Calu3 (cell line): ENCODE data around the gene CNTNAP3B. TPM values are rescaled to one million over a fixed set of nuclear protein-coding genes. Genes with fewer than 3 reads are reported as not detected.
"Not testable (repeated sequence)": the region's sequence is repeated elsewhere in the genome, so short reads cannot be mapped to it uniquely, and the experiment has no call there.

ENCODE experiments used
- BruUV-seq: library from RNA; stranded (reverse); fragments of 400-500 nt; replicated peaks from 2 replicates; lab custom pipeline; 2021; lab: Mats Ljungman, UMichigan
- CTCF ChIA-PET: fragments of 300-600 bp; sonication (Branson Sonifier 250); formaldehyde crosslinking; loops from one replicate; lab custom pipeline; 2022; ENCODE audit warnings: antibody characterized with exemption; lab: Charles Lee
- DNase-seq: peaks from one replicate; pipeline ENCODE4 v3.0.0; 2022
- H3K27ac Mint-ChIP-seq: one replicate; pipeline ENCODE4 v1.8.0; 2022; ENCODE audit warnings: mixed read lengths; ENCODE audit not compliant: unreplicated experiment
- H3K27me3 Mint-ChIP-seq: one replicate; pipeline ENCODE4 v1.8.0; 2022; ENCODE audit warnings: mixed read lengths; ENCODE audit not compliant: unreplicated experiment
- H3K36me3 Mint-ChIP-seq: one replicate; pipeline ENCODE4 v1.8.0; 2022; ENCODE audit warnings: mild to moderate bottlenecking, moderate library complexity, mixed read lengths; ENCODE audit not compliant: insufficient read depth, unreplicated experiment
- H3K4me1 Mint-ChIP-seq: one replicate; pipeline ENCODE4 v1.8.0; 2022; ENCODE audit warnings: mild to moderate bottlenecking, low read depth, mixed read lengths; ENCODE audit not compliant: unreplicated experiment
- H3K4me3 Mint-ChIP-seq: one replicate; pipeline ENCODE4 v1.8.0; 2022; ENCODE audit warnings: mild to moderate bottlenecking, low read depth, moderate library complexity, mixed read lengths; ENCODE audit not compliant: unreplicated experiment
- H3K9me3 Mint-ChIP-seq: one replicate; pipeline ENCODE4 v1.8.0; 2022; ENCODE audit warnings: low read depth, mixed read lengths; ENCODE audit not compliant: unreplicated experiment
- intact Hi-C: fragments of 100-400 bp; cut with micrococcal nuclease; formaldehyde crosslinking; loops from one replicate; pipeline ENCODE4 v1.10.0; 2022; ENCODE audit not compliant: unreplicated experiment
- total RNA-seq: library from RNA; stranded (reverse); gene quantifications from 2 replicates; pipeline ENCODE4 v1.2.3, GENCODE V29; 2022

CNTNAP3B gene
- total RNA-seq, 1 experiment from 2014 or later: 35.5 TPM

DNA sequence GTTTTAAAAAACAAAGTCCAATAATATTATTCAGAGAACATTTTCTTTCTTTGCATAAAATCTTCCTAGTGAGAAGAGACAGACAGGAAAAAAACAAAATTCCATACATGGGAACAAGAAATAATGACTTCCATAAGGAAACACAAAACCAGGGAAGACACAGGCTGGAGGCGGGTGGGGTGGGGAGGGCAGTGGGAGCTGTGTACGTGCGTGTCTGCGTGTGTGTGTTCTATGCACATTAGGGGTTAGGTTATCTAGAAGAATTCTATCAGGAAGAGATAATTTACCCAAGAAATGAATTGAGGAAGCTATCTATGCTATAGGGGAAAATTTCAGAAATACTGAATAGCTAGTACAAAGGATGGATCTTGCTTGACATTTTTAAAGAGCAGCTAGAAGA lies 58.2 kb downstream of the CNTNAP3B start:
- DNase-seq, H3K4me1 Mint-ChIP-seq, H3K4me3 Mint-ChIP-seq, H3K27me3 Mint-ChIP-seq, BruUV-seq, intact Hi-C loops, H3K9me3 Mint-ChIP-seq, H3K36me3 Mint-ChIP-seq, H3K27ac Mint-ChIP-seq, CTCF ChIA-PET: not testable (repeated sequence)

- H3K27ac Mint-ChIP-seq, H3K36me3 Mint-ChIP-seq, H3K9me3 Mint-ChIP-seq, BruUV-seq, H3K4me3 Mint-ChIP-seq, CTCF ChIA-PET, intact Hi-C loops, H3K27me3 Mint-ChIP-seq, H3K4me1 Mint-ChIP-seq, DNase-seq: not testable (repeated sequence)
These were observed 59.0 kb downstream of the CNTNAP3B start for GRCh38 chr9:42070035-42070799.

GRCh38 chr9:42053874-42054273 lies 75.4 kb downstream of the CNTNAP3B start:
- DNase-seq, H3K9me3 Mint-ChIP-seq, intact Hi-C loops, BruUV-seq, H3K36me3 Mint-ChIP-seq, H3K27me3 Mint-ChIP-seq, H3K4me1 Mint-ChIP-seq, H3K27ac Mint-ChIP-seq, CTCF ChIA-PET, H3K4me3 Mint-ChIP-seq: not testable (repeated sequence)

GRCh38 chr9:42050701-42051100 lies 78.5 kb downstream of the CNTNAP3B start:
- H3K36me3 Mint-ChIP-seq, H3K27me3 Mint-ChIP-seq, intact Hi-C loops, BruUV-seq, CTCF ChIA-PET, H3K4me1 Mint-ChIP-seq, H3K9me3 Mint-ChIP-seq, H3K4me3 Mint-ChIP-seq, DNase-seq, H3K27ac Mint-ChIP-seq: not testable (repeated sequence)

DNA sequence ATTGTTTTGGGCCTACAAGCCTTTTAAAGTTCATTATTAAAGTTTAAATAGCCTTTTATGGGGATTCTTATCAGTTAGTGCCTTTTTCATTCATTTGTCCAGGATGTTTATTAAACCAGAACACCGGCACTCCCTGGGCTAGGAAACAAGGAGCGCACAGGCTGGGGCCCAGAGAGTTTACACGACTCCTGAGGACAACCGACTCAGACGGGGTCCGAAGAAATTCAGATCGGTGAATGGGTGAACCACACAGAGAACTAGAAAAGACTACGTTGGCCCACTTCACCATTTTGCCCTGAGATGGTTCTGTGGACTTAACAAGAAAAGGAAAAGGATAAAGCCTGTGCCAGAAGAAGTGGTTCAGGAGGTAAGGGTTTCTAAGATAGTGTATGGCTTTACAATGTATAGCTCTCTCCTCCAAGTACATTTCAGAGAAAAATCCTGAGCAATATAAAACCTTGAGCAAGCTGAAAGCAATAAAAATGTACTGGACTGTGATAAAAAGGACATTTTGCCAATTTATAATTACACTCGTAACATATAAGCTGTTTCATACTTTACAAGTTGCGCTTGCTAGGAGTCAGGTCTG lies 84.7 kb downstream of the CNTNAP3B start:
- H3K9me3 Mint-ChIP-seq, CTCF ChIA-PET, H3K4me3 Mint-ChIP-seq, intact Hi-C loops, H3K27me3 Mint-ChIP-seq, BruUV-seq, H3K27ac Mint-ChIP-seq, DNase-seq, H3K36me3 Mint-ChIP-seq, H3K4me1 Mint-ChIP-seq: not testable (repeated sequence)

DNA sequence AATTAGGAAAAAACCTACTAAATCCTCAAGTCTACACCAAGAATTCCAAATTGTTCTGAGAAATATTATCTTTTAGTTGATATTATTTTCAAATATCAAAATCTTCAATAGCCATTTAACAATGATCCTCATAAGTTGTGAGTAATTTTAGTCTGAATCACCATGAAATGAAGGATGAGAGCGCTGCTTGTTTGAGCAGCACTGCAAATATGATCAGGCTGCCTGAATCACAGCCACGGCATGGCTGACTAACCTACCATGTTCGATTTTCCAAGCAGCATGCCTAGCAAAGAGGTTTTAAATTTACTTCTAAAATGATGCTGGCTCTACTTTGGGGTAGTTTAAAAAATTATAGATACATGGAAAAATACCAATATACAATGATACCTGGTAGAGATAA lies 95.7 kb downstream of the CNTNAP3B start:
- DNase-seq, H3K9me3 Mint-ChIP-seq, intact Hi-C loops: not testable (repeated sequence)

GRCh38 chr9:42020639-42021038 lies 108.6 kb downstream of the CNTNAP3B start:
- H3K27ac Mint-ChIP-seq, intact Hi-C loops, CTCF ChIA-PET, DNase-seq, H3K9me3 Mint-ChIP-seq, H3K4me1 Mint-ChIP-seq, BruUV-seq, H3K4me3 Mint-ChIP-seq, H3K27me3 Mint-ChIP-seq, H3K36me3 Mint-ChIP-seq: not testable (repeated sequence)

More for the DNA sequence above, 95.7 kb downstream of the CNTNAP3B start:
- CTCF ChIA-PET, H3K27me3 Mint-ChIP-seq, H3K36me3 Mint-ChIP-seq, H3K4me3 Mint-ChIP-seq, BruUV-seq, H3K27ac Mint-ChIP-seq, H3K4me1 Mint-ChIP-seq: not testable (repeated sequence)

- H3K27me3 Mint-ChIP-seq, CTCF ChIA-PET, intact Hi-C loops, DNase-seq, H3K27ac Mint-ChIP-seq, H3K4me1 Mint-ChIP-seq, H3K4me3 Mint-ChIP-seq, H3K9me3 Mint-ChIP-seq, BruUV-seq, H3K36me3 Mint-ChIP-seq: not testable (repeated sequence)
These were observed 110.9 kb downstream of the CNTNAP3B start for GRCh38 chr9:42018220-42018922.

- H3K4me3 Mint-ChIP-seq, DNase-seq, H3K4me1 Mint-ChIP-seq, CTCF ChIA-PET, intact Hi-C loops, H3K9me3 Mint-ChIP-seq, H3K27ac Mint-ChIP-seq, H3K36me3 Mint-ChIP-seq, H3K27me3 Mint-ChIP-seq, BruUV-seq: not testable (repeated sequence)
These were observed 114.9 kb downstream of the CNTNAP3B start for GRCh38 chr9:42014317-42014716.
